Transverse colon (tissue), 4 donors: ENCODE measurements around the gene PECR. TPM values are rescaled to one million over a fixed set of nuclear protein-coding genes. Genes with fewer than 3 reads are reported as not detected.

ENCODE experiments used
- DNase-seq: peaks from one replicate; pipeline ENCODE4 v3.0.0-alpha.2; 2019
- H3K27ac ChIP-seq, 4 donors: fragments of 200-600 bp; sonication (generic); 2 replicates each; pipeline ENCODE4 v1.5.1; 2016 to 2018; ENCODE audit warnings: inconsistent platforms in 4 of 4
- H3K27me3 ChIP-seq: fragments of 200-600 bp; sonication (generic); 2 replicates; pipeline ENCODE4 v1.5.1; 2017; ENCODE audit warnings: inconsistent platforms
- H3K36me3 ChIP-seq, 4 donors: fragments of 200-600 bp; sonication (generic); 2 replicates each; pipeline ENCODE4 v1.5.1; 2017 to 2019; ENCODE audit warnings: inconsistent platforms in 4 of 4
- H3K4me1 ChIP-seq, 4 donors: fragments of 200-600 bp; sonication (generic); 2 replicates each; pipeline ENCODE4 v1.5.1; 2017 to 2020; ENCODE audit warnings: inconsistent platforms in 4 of 4
- H3K4me3 ChIP-seq, 4 donors: fragments of 200-600 bp; sonication (generic); 1 replicate in 1 of 4; 2 replicates in 3 of 4; pipeline versions ENCODE4 v1.5.1 to v1.6.1; 2017 to 2019; ENCODE audit warnings: inconsistent platforms in 4 of 4
- H3K9me3 ChIP-seq, 2 donors: fragments of 200-600 bp; sonication (generic); 2 replicates each; pipeline ENCODE4 v1.5.1; 2017 to 2019; ENCODE audit warnings: inconsistent platforms in 2 of 2
- EP300 ChIP-seq: sonication (generic); formaldehyde crosslinking; IDR thresholded peaks from one replicate; pipeline ENCODE4 v1.6.1; 2017; ENCODE audit warnings: antibody characterized with exemption, low read depth
- POLR2A ChIP-seq: fragments of 450-650 bp; IDR thresholded peaks from one replicate; pipeline ENCODE4 v1.6.1; 2016; ENCODE audit warnings: antibody characterized with exemption, mild to moderate bottlenecking, moderate library complexity
- POLR2AphosphoS5 ChIP-seq, 3 donors: sonication (generic); formaldehyde crosslinking; IDR thresholded peaks; one replicate each; pipeline ENCODE4 v1.6.1; 2016; ENCODE audit warnings: antibody characterized with exemption in 3 of 3
- WGBS, 2 donors: methylation state at CpG; one replicate each; pipeline ENCODE4 v1.1.5; 2018; ENCODE audit warnings: low coverage in 1 of 2; 5-methylcytosine and 5-hydroxymethylcytosine counted together
- in situ Hi-C, 4 donors: fragments of 200-750 bp; cut with MboI; loops; one replicate each; pipeline versions ENCODE4 v1.15.0 to v1.15.1; 2017; ENCODE audit warnings: low sequenced_read_pairs in 3 of 4, low pct_ligation_motif_present in 1 of 4, low pct_unique_long_range_greater_than_20kb in 1 of 4
- intact Hi-C: fragments of 100-400 bp; cut with DNase I; formaldehyde crosslinking; loops from one replicate; pipeline ENCODE4 v1.15.1; 2023; ENCODE audit warnings: low total_unique reads
- total RNA-seq, 4 donors: library from RNA; depleted of rRNA; stranded (reverse); fragments of >200 nt; gene quantifications; one replicate each; pipeline ENCODE4 v1.1.0, GENCODE V29; 2016
- TF ChIP-seq, protein P1 (sequence below), 5 experiments: fragments of 200-600 bp in 3 of 5; fragments of 450-650 bp in 2 of 5; sonication (generic) in 3 of 5; IDR thresholded peaks; 1 replicate in 2 of 5; 2 replicates in 3 of 5; pipeline ENCODE4 v1.5.1; 2016 to 2017; ENCODE audit warnings: antibody characterized with exemption in 5 of 5, inconsistent platforms in 3 of 5, mild to moderate bottlenecking in 2 of 5, moderate library complexity in 1 of 5

Gene PECR
- total RNA-seq, 4 donors from 2014 or later: 10.3 to 137 (median 25.8) TPM

DNA sequence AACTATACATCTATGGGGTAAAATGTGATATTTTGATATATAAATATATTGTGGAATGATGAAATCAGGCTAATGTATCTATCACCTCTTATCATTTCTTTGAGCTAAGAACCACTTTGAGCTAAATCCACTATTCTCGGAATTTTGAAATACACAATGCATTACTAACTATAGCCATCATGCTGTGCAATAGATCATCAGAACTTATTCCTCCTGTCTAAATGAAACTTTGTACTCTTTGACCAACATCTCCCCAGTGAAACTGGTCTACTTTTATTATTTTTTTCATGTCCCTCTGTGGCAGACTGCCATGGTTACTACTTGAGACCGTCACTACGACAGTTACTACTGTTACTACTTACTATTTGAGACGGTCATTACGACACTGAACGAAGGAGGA is 11.4 kb downstream of the PECR start:
- H3K4me1 ChIP-seq: peaks cover 0 to 3% (median under 1%) of the 10 kb centered on the region in 4 donors
- intact Hi-C loops: no loop called here
- no peaks in the 10 kb centered on the region for H3K27me3 ChIP-seq
- H3K4me3 ChIP-seq: no peak overlapping the region
- no peak overlapping the region for H3K27ac ChIP-seq
- H3K36me3 ChIP-seq: peaks cover 0 to 6% (median 0%) of the 10 kb centered on the region in 4 donors
- TF ChIP-seq POLR2AphosphoS5 (IDR thresholded peaks at IDR 0.05): no peak
- TF ChIP-seq, protein P1, sequence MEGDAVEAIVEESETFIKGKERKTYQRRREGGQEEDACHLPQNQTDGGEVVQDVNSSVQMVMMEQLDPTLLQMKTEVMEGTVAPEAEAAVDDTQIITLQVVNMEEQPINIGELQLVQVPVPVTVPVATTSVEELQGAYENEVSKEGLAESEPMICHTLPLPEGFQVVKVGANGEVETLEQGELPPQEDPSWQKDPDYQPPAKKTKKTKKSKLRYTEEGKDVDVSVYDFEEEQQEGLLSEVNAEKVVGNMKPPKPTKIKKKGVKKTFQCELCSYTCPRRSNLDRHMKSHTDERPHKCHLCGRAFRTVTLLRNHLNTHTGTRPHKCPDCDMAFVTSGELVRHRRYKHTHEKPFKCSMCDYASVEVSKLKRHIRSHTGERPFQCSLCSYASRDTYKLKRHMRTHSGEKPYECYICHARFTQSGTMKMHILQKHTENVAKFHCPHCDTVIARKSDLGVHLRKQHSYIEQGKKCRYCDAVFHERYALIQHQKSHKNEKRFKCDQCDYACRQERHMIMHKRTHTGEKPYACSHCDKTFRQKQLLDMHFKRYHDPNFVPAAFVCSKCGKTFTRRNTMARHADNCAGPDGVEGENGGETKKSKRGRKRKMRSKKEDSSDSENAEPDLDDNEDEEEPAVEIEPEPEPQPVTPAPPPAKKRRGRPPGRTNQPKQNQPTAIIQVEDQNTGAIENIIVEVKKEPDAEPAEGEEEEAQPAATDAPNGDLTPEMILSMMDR (IDR thresholded peaks at IDR 0.05): no peak
- no peak for TF ChIP-seq EP300
- TF ChIP-seq POLR2A: no peak
- 86 to 88% methylated on average over 6 of the region's 6 CpGs for WGBS, 2 donors
- in situ Hi-C loops: no loop called here
- DNase-seq: no peak
- no peaks in the 10 kb centered on the region for H3K9me3 ChIP-seq

DNA sequence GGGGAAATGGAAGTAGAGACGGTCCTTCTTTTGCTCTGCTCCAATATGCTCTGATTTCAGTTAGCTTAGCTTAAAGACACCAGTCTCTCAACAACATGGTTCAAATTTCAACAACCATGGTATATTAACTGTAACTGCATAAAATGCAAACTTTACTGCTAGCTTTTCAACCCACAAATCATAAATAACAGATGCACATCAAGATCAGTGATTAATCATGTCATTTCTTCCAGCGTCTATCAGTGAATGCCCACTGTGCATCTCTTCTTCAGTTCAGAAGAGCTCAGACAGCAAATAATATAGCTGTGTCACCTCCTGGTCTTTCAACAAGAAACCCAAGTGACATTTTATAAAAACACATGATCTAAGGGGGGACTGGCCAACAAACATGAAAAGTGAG is 12.6 kb downstream of the PECR start:
- no peak for TF ChIP-seq EP300
- no peak for TF ChIP-seq POLR2AphosphoS5 (IDR thresholded peaks at IDR 0.05)
- TF ChIP-seq POLR2A: no peak
- TF ChIP-seq, protein P1 (IDR thresholded peaks at IDR 0.05): no peak
- H3K9me3 ChIP-seq: no peaks in the 10 kb centered on the region
- H3K36me3 ChIP-seq: peaks cover 0 to 6% (median 0%) of the 10 kb centered on the region in 4 donors
- no peak overlapping the region for H3K4me3 ChIP-seq
- WGBS, 2 donors: 89% methylated on average over 2 of the region's 2 CpGs
- DNase-seq: no peak
- intact Hi-C loops (no loop called here), in situ Hi-C loops (no loop called here)
- no peak overlapping the region for H3K27ac ChIP-seq
- H3K27me3 ChIP-seq: no peaks in the 10 kb centered on the region
- H3K4me1 ChIP-seq: no peaks in the 10 kb centered on the region

DNA sequence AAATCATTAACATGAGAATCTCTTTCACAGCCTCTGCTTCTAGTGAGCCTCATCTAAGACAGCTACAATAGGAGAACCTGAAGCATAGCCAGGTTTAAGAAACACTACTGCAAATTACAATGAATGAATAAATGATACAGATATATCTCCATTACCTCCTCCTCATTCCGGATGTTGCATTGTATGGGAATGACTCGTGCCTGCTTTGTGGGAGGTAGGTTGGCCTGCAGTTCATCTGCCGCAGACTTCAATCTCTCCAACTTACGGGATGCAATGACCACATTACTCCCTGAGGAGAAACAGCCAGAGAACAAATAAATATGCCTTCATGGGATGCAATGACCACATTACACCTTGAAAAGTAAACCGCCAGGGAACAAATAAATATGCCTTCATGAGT is 15.4 kb downstream of the PECR start:
- no peaks in the 10 kb centered on the region for H3K4me1 ChIP-seq
- H3K36me3 ChIP-seq: peaks cover 0 to 6% (median 0%) of the 10 kb centered on the region in 4 donors
- no peak overlapping the region for H3K4me3 ChIP-seq
- intact Hi-C loops (no loop called here), in situ Hi-C loops (no loop called here)
- H3K27ac ChIP-seq: no peak overlapping the region
- H3K27me3 ChIP-seq: no peaks in the 10 kb centered on the region
- no peaks in the 10 kb centered on the region for H3K9me3 ChIP-seq
- WGBS, 2 donors: 89 to 95% methylated on average over 3 to 5 of the region's 5 CpGs
- no peak for DNase-seq
- TF ChIP-seq EP300: no peak
- no peak for TF ChIP-seq POLR2AphosphoS5 (IDR thresholded peaks at IDR 0.05)
- TF ChIP-seq, protein P1 (IDR thresholded peaks at IDR 0.05): no peak
- no peak for TF ChIP-seq POLR2A

DNA sequence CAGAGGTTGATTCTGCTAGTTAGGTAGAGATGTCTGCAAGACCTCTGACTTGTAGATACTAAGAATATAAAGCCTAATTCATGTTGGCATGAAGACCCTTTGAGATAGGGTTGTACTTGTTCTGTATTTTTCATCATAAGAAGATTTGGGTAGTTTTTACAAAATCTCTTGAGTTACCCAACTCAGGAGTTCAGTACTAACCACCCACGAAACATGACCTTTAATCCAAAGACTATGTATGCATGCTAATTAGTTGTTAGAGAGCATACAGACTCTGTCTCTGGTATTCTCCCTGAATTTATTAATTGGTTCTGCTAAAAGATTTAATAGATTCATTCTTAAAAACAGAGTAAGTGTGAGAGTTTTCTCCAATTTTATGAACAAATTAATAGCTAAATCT is 16.9 kb downstream of the PECR start:
- H3K27ac ChIP-seq: no peak overlapping the region
- no peaks in the 10 kb centered on the region for H3K4me1 ChIP-seq
- WGBS, 2 donors: 67 to 88% methylated on average over 1 of the region's 1 CpG
- no peaks in the 10 kb centered on the region for H3K27me3 ChIP-seq
- H3K36me3 ChIP-seq: peaks cover 0 to 6% (median 0%) of the 10 kb centered on the region in 4 donors
- in situ Hi-C loops: no loop called here
- H3K9me3 ChIP-seq: no peaks in the 10 kb centered on the region
- no peak overlapping the region for H3K4me3 ChIP-seq
- no peak for TF ChIP-seq EP300
- no peak for TF ChIP-seq POLR2A
- TF ChIP-seq, protein P1 (IDR thresholded peaks at IDR 0.05): no peak
- TF ChIP-seq POLR2AphosphoS5 (IDR thresholded peaks at IDR 0.05): no peak
- intact Hi-C loops: no loop called here
- no peak for DNase-seq
